Measurements from ENCODE around the gene F2RL2.
A peak's percentile ranks its signal among the peaks of the same experiment; 100 is the strongest.

Gene F2RL2

GRCh38 chr5:76592692-76593091 lies 30.5 kb downstream of the F2RL2 start:
- no peak for TF ChIP-seq CTCF (IDR thresholded peaks at IDR 0.05; ENCODE audit: insufficient read depth, low read depth, low read length, missing control alignments)
- H3K4me3 ChIP-seq (ENCODE audit: low read depth, low read length) = no peak overlapping the region
- no peak for DNase-seq (ENCODE audit: low read depth)

- TF ChIP-seq CTCF (IDR thresholded peaks at IDR 0.05; ENCODE audit: insufficient read depth, low read depth, low read length, missing control alignments) = no peak
- no peak for DNase-seq (ENCODE audit: low read depth)
- no peak overlapping the region for H3K4me3 ChIP-seq (ENCODE audit: low read depth, low read length)
These were observed 31.8 kb downstream of the F2RL2 start for GRCh38 chr5:76591366-76591765.

GRCh38 chr5:76590027-76590426 lies 33.2 kb downstream of the F2RL2 start:
- no peak overlapping the region for H3K4me3 ChIP-seq (ENCODE audit: low read depth, low read length)
- TF ChIP-seq CTCF (IDR thresholded peaks at IDR 0.05; ENCODE audit: insufficient read depth, low read depth, low read length, missing control alignments) = no peak

GRCh38 chr5:76586531-76586930 lies 36.7 kb downstream of the F2RL2 start:
- DNase-seq (ENCODE audit: low read depth) = no peak
- H3K4me3 ChIP-seq (ENCODE audit: low read depth, low read length) = no peak overlapping the region
- TF ChIP-seq CTCF (IDR thresholded peaks at IDR 0.05; ENCODE audit: insufficient read depth, low read depth, low read length, missing control alignments) = no peak

More at GRCh38 chr5:76590027-76590426, 33.2 kb downstream of the F2RL2 start:
- DNase-seq (ENCODE audit: low read depth) = peak; percentile 70

- no peak overlapping the region for H3K4me3 ChIP-seq (ENCODE audit: low read depth, low read length)
- no peak for TF ChIP-seq CTCF (IDR thresholded peaks at IDR 0.05; ENCODE audit: insufficient read depth, low read depth, low read length, missing control alignments)
- DNase-seq (ENCODE audit: low read depth) = no peak
These were observed 37.4 kb downstream of the F2RL2 start for GRCh38 chr5:76585783-76586217.

- peak; percentile 35 for DNase-seq (ENCODE audit: low read depth)
- TF ChIP-seq CTCF (IDR thresholded peaks at IDR 0.05; ENCODE audit: insufficient read depth, low read depth, low read length, missing control alignments) = peak; percentile 24
- no peak overlapping the region for H3K4me3 ChIP-seq (ENCODE audit: low read depth, low read length)
These were observed 39.8 kb downstream of the F2RL2 start for GRCh38 chr5:76583163-76584047.

All from GM12865 (cell line).